ENCODE results near the gene PIEZO2.

The PIEZO2 gene

DNA sequence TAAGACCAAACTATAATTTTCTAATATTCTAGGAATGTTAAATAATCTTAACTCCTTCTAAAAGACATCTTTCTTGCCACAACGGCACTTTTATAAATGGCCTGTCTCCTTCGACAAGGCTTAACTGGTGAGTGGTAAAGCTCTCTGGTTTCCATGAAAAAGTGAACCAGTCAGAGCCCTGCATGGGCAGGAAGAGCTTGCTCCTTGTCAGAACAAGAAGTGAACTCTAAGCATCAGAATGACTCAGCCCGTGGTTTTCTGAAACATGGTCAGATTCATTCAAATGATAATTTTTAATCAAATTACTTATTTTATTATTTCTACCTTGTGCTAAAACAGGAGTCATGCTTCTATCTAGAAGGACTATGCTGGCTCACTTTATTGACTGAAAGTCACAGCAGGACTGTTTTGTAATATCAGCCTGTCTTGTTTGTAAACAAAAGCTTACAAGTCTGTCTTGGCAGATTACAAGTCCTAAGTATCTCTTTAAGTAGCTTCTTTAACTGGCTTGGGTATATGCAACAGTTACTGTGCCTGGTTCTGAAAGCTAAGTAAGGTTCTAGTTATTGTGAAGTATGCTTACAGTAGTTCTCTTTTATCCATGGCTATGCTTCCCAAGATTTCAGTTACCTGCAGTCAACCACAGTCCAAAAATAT, 378.2 kb downstream of the PIEZO2 start:
- DNase-seq, result no peak

GRCh38 chr18:10770264-10770663, 379.1 kb downstream of the PIEZO2 start:
- DNase-seq, result no peak

DNA sequence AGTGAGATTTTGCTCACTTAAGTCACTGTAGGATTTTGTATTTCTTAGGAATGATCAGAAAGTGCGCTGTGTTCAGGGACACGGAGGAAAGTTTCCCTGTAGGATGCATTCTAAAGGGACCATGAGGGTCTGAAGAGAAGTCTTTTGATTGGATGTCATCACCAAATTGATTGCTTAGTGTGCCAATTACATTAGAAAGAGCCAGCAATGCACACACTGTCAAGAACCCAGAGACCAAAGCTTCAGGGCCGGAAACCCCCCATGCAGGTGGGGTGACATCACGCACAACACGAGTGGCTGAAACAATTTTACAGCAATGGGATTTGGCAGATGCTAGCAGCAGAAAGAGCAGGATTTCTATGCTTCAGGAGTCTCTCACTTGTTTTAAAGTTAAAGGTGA, 381.1 kb downstream of the PIEZO2 start:
- no peak for DNase-seq

DNA sequence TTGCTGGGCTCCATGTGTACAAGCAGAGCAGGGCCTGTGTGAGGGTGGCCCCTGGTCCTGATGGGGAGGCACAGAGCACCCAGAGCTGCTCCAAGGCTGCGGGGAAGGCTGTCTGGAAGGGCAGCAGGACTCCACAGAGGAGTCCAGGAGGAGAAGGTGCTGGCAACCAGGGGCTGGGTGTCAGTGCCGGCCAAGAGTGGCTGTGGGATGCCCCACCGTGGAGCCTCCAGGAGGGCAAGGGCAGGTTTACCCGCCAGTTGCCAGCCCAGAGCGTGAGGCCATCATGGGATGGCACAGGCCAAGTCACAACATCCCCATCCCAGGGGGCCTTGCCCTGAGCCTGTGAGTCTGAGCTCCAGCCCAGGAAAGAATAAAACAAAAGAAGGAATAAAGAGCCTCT, 381.7 kb downstream of the PIEZO2 start:
- no peak for DNase-seq

DNA sequence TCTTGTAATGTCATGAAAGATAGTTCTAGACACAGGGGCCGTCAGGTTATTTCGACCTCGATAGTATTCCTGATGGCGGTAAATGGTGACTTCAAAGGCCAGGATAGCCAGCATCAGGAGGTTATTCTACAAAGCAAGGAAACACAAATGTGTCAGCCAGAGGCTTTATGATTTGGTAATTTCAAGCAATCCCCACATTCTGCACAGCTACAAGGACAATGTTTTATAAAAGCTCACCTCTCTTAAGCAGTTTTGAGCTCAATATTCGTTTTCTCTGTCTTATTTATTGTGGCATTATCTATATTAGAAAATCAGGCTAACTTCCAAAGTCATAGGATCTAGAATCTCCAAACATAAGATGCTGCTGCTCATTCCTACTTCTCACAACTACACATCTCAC, 388.4 kb downstream of the PIEZO2 start:
- DNase-seq, result no peak

DNA sequence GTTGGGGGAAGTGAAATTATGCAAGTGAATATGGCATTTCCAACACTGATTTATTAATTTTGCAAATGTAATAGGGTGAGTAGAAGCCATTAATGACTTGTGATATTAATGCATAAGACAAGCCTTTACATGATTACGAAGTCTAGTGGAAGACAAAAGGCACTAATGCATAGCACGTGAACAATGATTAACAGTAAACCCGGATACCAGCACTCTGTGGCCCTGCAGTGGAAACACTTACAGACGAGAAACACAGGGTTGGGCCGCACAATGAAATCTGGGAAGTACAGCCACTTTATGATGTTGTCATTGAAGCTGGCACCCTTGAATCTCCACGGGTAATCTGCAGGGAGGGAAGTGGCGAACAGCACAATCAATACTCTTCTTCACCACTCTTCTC, 390.1 kb downstream of the PIEZO2 start:
- DNase-seq, result no peak

- no peak for DNase-seq
Measured at GRCh38 chr18:10757946-10758345, 391.4 kb downstream of the PIEZO2 start.

- no peak for DNase-seq
Measured at GRCh38 chr18:10757349-10757748, 392.0 kb downstream of the PIEZO2 start.

GRCh38 chr18:10755855-10756254, 393.5 kb downstream of the PIEZO2 start:
- no peak for DNase-seq

- DNase-seq, result no peak
Measured at GRCh38 chr18:10754128-10754527, 395.2 kb downstream of the PIEZO2 start.

DNA sequence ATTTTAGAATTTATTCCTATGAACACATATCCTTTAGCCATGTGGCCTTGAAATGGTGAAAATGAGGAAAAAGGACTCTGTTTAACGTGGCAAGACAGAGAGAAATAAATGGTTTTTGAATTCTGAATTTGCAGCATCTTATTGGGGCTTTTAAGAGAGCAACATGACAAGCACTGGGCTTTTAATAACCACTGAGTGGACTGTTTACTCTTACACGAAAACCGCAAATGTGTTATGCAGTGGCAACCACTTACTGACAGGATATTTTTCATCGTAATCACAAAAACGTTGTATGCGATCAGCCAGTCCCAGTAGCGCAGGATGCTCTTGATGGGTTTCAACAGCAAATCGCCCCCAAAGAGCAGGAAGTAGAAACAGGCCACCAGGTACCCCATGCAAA, 397.0 kb downstream of the PIEZO2 start:
- no peak for DNase-seq

GRCh38 chr18:10751653-10752052, 397.7 kb downstream of the PIEZO2 start:
- no peak for DNase-seq

DNA sequence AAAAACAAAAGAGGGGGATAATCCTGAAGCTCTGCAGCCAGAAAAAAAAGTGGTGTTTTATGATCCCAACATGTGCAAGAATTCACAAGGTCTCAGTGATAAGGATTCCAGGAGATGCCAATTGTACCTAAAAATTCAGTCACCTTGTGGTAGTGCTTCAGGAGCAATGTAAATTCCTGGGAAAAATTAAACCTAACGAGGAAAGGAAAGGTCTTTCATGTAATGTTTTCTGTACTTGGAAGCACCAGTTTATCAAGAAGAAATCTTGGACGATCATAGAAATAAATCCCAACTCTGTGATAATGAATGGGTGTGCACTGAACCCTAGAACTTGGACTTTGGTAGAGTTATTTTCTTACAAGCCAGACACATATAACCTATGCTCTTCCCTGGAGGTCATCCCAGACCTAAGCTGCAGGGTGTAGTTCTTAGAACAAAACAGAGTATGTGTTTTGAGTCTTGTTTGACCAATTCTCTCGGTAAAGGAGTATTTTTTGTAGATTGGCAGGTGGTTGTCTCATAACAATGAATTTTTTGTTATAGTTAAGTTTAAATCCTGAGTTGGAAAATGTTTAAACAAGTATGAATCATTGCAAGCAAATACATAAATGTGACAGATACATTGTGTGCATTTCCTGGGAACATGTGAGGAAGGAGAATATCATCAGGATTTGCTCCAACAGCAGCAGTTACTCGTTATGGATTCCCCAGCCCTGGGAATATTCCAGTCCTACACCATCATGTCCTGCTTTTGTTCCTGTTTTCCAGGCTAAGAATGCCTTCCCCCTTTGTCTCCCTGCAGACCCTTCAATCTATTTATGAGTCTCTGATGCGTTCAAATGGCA, 399.0 kb downstream of the PIEZO2 start:
- no peak for DNase-seq

- no peak for DNase-seq
Measured at GRCh38 chr18:10748641-10749040, 400.7 kb downstream of the PIEZO2 start.

DNA sequence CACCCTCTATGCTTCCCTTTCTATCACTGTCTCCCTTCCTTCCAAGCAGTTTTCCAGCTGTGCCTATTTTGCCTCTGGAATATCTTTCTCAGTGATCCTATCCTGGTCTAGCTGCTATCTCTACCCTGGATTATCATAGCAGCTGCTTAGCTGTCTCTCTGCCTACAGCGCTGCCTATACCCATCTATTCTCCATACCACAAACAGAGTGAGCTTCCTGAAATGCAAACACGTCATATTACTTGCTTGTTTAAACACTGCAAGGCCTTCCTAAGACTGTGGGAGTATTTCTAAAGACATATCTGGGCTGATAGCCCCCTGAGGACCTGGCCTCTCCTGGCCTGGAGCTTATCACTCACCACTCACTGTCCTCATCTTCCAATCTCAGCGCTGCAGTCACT, 403.4 kb downstream of the PIEZO2 start:
- no peak for DNase-seq

GRCh38 chr18:10745219-10745618, 404.1 kb downstream of the PIEZO2 start:
- no peak for DNase-seq

DNA sequence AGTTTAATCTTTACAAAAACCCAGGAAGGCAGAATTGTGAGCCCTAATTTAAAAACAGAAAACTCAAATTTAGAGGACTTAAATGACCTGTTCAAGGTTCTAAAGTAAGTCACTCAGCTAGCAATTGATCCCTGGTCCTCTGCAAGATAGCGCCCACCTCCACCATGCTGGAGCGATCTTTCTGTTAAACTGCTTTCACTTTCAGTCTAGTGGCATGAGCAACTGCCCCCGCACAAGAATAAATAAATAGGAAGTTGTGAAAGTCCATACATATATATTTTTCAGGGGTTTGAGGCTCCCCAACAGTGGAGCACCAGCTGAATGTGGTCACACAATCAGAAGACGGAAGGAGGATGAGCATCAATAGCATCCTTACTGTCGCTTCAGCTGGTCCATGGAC, 405.6 kb downstream of the PIEZO2 start:
- no peak for DNase-seq

GRCh38 chr18:10739152-10739551, 410.2 kb downstream of the PIEZO2 start:
- no peak for DNase-seq

DNA sequence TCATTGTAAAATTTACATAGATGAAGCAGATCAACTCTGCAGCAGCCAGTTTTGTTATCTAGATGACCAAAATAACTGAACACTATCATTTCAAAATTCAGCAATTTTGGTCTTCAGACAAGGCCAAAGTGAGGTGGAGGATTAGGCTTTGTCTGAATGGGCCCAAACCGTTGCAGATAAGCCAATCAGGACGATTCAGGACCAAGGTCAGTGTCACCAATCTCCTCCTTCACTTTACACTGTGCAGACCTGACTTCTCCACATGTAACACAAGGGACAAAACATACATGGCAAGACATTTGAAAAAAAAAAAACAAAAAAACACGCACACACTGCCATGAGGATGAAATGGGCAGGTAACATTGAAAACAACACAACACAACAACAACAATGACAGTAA, 412.4 kb downstream of the PIEZO2 start:
- DNase-seq, result no peak

- no peak for DNase-seq
Measured at GRCh38 chr18:10732990-10733389, 416.4 kb downstream of the PIEZO2 start.

GRCh38 chr18:10727477-10727876, 421.9 kb downstream of the PIEZO2 start:
- DNase-seq, result no peak

DNA sequence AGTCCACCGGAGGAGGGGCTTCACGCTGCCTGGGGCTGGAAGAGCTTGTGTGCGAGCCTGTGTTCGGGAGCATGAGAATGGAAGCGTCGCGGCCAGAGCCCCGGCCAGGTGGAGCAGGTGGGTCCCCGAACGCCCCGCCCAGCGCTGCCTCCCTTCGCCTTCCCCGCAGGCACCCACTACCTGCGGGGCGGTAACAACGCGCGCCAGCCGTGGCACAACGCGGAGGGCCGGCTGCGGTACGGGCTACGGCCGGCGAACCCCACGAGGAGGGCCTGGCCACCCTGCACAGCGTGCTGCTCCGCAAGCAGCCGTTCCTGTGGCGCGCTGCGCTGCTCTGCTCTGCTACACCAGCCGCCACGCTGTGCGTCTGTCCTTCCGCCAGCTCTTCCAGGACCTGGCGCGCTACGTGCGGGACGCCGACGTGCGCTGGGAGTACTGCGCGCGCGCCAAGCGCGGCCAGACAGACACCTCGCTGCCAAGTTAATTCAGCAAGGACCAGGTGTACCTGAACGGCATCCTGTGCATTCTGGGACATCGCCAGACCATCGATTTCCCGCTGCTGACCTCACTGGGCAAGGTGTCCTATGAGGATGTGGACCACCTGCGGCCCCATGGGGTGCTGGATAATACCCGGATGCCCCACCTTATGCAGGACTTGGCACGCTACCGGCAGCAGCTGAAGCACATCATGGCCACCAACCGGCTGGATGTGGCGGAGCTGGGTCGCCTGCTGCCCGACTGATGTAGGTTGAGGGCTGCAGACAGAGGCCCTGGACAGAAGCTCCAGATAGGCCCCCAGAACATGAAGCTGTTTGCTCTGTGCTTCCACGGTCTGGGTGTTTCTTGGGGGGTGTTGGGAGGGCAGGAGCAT, 422.9 kb downstream of the PIEZO2 start:
- DNase-seq, result no peak

DNA sequence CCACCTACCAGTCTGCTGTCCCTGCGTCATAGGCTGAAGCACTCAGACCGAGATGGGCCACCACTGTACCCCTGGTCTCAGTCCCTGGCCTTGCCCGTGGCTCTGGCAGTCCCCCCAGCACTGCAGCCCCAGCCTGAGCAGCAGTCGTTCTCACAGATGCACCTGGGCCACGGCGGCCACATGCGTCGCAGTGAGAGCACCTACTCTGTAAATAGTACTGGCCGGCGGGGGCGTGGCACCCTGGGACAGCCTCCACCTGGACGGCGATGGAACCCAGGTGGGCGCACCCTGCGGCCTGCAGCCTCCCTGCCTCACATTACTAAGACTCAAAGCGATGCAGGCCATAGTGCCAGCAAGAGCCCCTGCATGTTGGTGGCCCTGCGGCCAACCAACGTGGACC, 424.7 kb downstream of the PIEZO2 start:
- DNase-seq, result no peak

- DNase-seq, result no peak
Measured at GRCh38 chr18:10723496-10723895, 425.9 kb downstream of the PIEZO2 start.

Data from NCI-H1436 (cell line).